ENCODE measurements around the gene RASIP1.

Gene RASIP1

DNA sequence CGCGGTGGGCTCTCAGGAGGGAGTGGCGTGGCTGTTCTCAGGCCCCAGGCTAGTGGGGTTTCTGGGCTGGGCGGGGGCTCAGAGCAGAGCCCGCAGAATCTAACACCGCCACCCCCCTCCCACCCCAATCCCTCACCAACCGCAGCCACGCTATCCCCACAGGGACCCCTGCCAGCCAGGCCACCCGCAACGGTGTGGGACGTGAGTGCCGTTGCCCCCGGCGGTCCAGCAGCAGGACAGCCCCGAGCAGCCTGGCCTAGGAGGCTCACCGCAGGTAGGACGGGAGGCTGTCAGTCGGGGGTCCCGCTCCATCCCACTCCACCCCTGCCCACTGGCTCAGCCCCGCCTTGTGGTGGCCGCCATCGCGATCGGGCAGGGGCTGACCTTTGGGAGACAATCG is 67.4 kb downstream of the RASIP1 start, which contains the start of gene NTN5:
Gene NTN5 (minus strand): TSS at position 24 of the 400 bp plus-strand sequence. CDS start 2,031 bp downstream, outside the sequence.
- DNase-seq: no peak

GRCh38 chr19:48671446-48671995 is 68.9 kb downstream of the RASIP1 start:
- no peak for DNase-seq

DNA sequence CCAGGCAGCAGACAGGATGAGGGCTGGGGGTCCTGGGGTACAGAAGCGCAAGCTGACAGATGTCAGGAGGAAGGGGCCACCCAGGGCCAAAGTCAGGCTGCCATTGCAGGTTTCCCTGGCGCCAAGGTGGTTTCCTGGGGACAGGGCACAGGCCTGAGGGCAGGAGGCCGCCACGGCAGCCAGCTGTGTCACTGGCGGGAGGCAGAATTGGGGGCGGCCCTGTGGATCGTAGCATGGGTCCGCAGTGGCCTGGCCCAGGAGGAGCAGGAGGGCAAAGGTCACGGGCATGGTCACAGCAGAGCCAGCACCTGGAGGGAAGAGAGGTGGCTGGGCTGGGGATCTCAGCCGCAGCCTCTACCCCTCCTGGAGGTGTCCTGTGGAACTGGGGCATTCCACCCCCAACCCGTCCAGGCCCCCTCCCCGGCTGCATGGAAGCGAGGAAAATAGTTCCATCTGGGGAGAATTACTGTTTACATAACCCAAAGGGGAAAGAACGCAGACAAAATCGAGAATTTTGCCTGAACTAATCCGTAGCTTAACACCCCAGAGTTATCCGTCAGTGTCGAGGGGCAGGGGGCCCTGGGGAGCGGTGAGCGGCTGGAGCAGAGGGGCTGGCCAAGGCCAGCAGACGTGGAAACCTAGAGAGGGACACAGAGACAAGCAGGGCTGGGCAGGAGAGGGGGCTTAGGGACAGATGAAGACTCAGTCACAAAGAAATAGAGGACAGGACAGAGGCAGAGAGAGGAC is 69.5 kb downstream of the RASIP1 start:
- no peak for DNase-seq
